Endothelial cell of umbilical vein (primary cell): Measurements from ENCODE around the gene LHCGR.

Experiments
- EZH2 ChIP-seq: IDR thresholded peaks from 2 replicates; pipeline ENCODE4 v1.6.1; 2012; ENCODE audit warnings: borderline replicate concordance, low read depth, mild to moderate bottlenecking, moderate library complexity, low read length, inconsistent platforms; ENCODE audit not compliant: severe bottlenecking
- FOS ChIP-seq: IDR thresholded peaks from 2 replicates; pipeline ENCODE4 v1.6.1; 2011; ENCODE audit warnings: mild to moderate bottlenecking, low read length, moderate library complexity, borderline replicate concordance; ENCODE audit not compliant: insufficient read depth
- GATA2 ChIP-seq: IDR thresholded peaks from 2 replicates; pipeline ENCODE4 v1.7.0; 2011; ENCODE audit warnings: low read depth, mild to moderate bottlenecking, moderate library complexity, mixed read lengths, low read length; ENCODE audit not compliant: insufficient read length, insufficient read depth
- JUN ChIP-seq: IDR thresholded peaks from 2 replicates; pipeline ENCODE4 v1.6.1; 2011; ENCODE audit warnings: borderline replicate concordance, low read depth; ENCODE audit not compliant: insufficient read length, insufficient read depth
- MYC ChIP-seq: IDR thresholded peaks from one replicate; pipeline ENCODE4 v1.6.1; 2011; ENCODE audit warnings: mild to moderate bottlenecking, low read depth, low read length
- POLR2A ChIP-seq: IDR thresholded peaks from 2 replicates; pipeline ENCODE4 v1.6.1; 2012; ENCODE audit warnings: low read depth, mild to moderate bottlenecking, control low read depth, low read length
- POLR2AphosphoS5 ChIP-seq: IDR thresholded peaks from 2 replicates; pipeline ENCODE4 v1.6.1; 2012; ENCODE audit warnings: low read depth, mild to moderate bottlenecking, control low read depth, low read length, moderate library complexity; ENCODE audit not compliant: insufficient read depth
- TF ChIP-seq, protein P1 (sequence below), 2 donors: IDR thresholded peaks; 1 replicate in 1 of 2; 2 replicates in 1 of 2; pipeline ENCODE4 v1.5.1; 2011; ENCODE audit warnings: low read length in 2 of 2, mild to moderate bottlenecking in 2 of 2, moderate library complexity in 2 of 2, control low read depth in 1 of 2, inconsistent platforms in 1 of 2, low read depth in 1 of 2; ENCODE audit not compliant: insufficient read depth in 1 of 2; ENCODE audit errors: extremely low read depth in 1 of 2
- TF ChIP-seq, protein P2 (sequence below): IDR thresholded peaks from 2 replicates; pipeline ENCODE4 v1.6.1; 2011; ENCODE audit not compliant: insufficient read depth, insufficient read length

DNA sequence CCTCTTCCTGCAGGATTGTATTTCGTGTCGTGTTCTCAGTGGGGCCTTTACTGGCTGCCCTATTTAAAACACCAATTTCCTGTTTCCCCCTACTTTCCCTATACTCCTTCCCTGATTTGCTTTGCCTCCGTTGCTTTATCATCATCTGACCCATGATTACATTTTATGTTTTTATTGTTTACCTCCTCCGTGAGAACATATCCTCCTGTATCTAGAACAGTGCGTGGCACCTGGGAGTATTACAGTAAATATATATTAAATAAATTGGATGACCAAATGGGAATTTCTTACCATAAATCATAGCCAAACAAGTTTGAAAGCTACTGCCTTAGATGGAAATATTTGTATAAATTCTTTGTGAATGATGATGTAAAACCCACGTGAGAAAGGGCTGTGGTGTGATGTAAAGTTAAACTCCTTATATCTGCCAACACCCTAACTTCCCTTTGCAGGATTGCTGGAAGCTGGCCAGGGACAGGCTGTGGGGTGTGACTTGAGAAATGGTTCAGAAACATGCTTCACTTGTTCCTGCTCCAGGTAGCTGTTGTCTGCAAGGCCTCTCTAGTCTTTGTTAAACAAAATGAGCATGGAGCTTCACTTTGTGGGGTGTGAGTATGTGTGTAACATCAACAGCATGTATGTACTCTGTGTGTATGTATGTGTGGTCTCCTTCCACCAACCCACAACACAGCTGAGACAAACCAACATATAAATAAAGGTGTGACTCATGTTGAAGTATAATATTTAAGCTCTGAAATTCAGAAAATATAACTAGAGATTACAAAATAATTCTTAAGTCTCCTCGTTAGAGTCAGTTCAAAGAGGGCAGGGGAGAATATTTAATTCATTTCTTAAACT is 40.3 kb downstream of the LHCGR start:
- TF ChIP-seq, protein P1, sequence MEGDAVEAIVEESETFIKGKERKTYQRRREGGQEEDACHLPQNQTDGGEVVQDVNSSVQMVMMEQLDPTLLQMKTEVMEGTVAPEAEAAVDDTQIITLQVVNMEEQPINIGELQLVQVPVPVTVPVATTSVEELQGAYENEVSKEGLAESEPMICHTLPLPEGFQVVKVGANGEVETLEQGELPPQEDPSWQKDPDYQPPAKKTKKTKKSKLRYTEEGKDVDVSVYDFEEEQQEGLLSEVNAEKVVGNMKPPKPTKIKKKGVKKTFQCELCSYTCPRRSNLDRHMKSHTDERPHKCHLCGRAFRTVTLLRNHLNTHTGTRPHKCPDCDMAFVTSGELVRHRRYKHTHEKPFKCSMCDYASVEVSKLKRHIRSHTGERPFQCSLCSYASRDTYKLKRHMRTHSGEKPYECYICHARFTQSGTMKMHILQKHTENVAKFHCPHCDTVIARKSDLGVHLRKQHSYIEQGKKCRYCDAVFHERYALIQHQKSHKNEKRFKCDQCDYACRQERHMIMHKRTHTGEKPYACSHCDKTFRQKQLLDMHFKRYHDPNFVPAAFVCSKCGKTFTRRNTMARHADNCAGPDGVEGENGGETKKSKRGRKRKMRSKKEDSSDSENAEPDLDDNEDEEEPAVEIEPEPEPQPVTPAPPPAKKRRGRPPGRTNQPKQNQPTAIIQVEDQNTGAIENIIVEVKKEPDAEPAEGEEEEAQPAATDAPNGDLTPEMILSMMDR (IDR thresholded peaks at IDR 0.05; ENCODE audit: extremely low read depth in 1 of 2, insufficient read depth in 1 of 2, low read depth in 1 of 2, low read length in 2 of 2) = no peak
- no peak for TF ChIP-seq POLR2AphosphoS5
- TF ChIP-seq POLR2A = no peak
- no peak for TF ChIP-seq FOS
- TF ChIP-seq, protein P2, sequence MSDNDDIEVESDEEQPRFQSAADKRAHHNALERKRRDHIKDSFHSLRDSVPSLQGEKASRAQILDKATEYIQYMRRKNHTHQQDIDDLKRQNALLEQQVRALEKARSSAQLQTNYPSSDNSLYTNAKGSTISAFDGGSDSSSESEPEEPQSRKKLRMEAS = no peak
- no peak for TF ChIP-seq EZH2
- no peak for TF ChIP-seq JUN
- no peak for TF ChIP-seq GATA2
- no peak for TF ChIP-seq MYC
